Measurements from ENCODE around the gene RAP1GDS1. TPM values are rescaled to one million over a fixed set of nuclear protein-coding genes. Genes with fewer than 3 reads are reported as not detected.

The RAP1GDS1 gene
- total RNA-seq, 2 donors from 2014 or later, result 34.0 to 37.9 TPM

DNA sequence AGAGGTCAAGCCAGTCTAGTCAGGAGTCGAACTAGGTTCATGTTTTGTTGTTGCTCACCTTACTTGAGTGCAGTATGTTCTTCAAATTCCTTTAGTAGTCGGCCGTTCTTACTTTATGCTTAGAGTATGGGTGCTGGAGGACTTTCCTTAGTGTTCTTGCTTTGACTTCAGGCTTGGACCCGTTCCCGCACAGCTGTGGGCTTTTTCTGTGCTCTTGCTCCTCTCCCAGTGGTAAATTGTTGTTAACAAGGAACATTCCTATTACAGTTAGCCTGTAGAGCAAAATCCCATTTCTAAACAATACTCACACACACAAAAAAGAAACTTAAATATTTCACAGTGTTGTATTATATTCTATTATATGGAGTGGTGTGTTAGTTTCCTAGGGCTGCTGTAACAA, 113.5 kb downstream of the RAP1GDS1 start:
- H3K4me1 Mint-ChIP-seq, result no peaks in the 10 kb centered on the region
- H3K4me3 ChIP-seq (ENCODE audit: low read length), result no peak overlapping the region
- no peaks in the 10 kb centered on the region for H3K27me3 Mint-ChIP-seq (ENCODE audit: insufficient read depth)
- no peak overlapping the region for H3K9ac ChIP-seq (ENCODE audit: extremely low read depth, low read length, poor library complexity, severe bottlenecking)
- peaks cover 8% of the 10 kb centered on the region for H3K36me3 Mint-ChIP-seq (ENCODE audit: low read depth)
- H3K9me3 ChIP-seq (ENCODE audit: control insufficient read depth, low read length), result peaks cover under 1% of the 10 kb centered on the region
- TF ChIP-seq, protein P1, sequence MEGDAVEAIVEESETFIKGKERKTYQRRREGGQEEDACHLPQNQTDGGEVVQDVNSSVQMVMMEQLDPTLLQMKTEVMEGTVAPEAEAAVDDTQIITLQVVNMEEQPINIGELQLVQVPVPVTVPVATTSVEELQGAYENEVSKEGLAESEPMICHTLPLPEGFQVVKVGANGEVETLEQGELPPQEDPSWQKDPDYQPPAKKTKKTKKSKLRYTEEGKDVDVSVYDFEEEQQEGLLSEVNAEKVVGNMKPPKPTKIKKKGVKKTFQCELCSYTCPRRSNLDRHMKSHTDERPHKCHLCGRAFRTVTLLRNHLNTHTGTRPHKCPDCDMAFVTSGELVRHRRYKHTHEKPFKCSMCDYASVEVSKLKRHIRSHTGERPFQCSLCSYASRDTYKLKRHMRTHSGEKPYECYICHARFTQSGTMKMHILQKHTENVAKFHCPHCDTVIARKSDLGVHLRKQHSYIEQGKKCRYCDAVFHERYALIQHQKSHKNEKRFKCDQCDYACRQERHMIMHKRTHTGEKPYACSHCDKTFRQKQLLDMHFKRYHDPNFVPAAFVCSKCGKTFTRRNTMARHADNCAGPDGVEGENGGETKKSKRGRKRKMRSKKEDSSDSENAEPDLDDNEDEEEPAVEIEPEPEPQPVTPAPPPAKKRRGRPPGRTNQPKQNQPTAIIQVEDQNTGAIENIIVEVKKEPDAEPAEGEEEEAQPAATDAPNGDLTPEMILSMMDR (conservative IDR thresholded peaks at IDR 0.05), result no peak
- H3K27ac ChIP-seq (ENCODE audit: low read depth, low read length), result no peak overlapping the region
- peaks cover under 1% of the 10 kb centered on the region for H3K9me3 Mint-ChIP-seq
- no peak overlapping the region for H3K4me3 Mint-ChIP-seq
- peak overlapping the region; percentile 21 for H3K27ac Mint-ChIP-seq
- H3K27me3 ChIP-seq (ENCODE audit: control insufficient read depth, insufficient read depth, low read length, poor library complexity, severe bottlenecking), result no peaks in the 10 kb centered on the region
- H3K36me3 ChIP-seq (ENCODE audit: control insufficient read depth, insufficient read depth, low read length), result peaks cover 7% of the 10 kb centered on the region
- H3K4me1 ChIP-seq (ENCODE audit: control insufficient read depth, insufficient read depth, low read length), result no peaks in the 10 kb centered on the region
- no peak for DNase-seq
- WGBS, 2 experiments (ENCODE audit: insufficient coverage in 1 of 2, insufficient read length in 1 of 2), result 95 to 100% methylated on average over 3 to 5 of the region's 5 CpGs

DNA sequence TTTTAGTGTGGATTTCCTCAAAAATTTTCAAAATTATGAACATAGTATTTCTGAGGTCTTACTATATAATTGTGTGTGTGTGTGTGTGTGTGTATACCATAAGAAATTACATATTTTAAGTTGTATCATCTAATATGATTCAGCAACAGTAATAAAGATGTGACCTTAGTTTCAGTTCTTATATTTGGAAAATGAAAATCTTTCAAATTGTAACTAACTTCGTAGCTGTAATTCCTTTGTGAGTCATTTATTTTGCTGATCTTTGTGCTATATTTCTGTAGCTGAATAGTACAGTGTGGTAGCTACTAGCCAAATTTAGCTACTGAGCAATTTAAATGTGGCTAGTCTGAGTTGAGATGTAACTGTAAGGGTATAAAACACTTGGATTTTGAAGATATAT, 116.4 kb downstream of the RAP1GDS1 start:
- Histone ChIP-seq H3K9ac (ENCODE audit: extremely low read depth, low read length, poor library complexity, severe bottlenecking) (no peak overlapping the region), H3K27me3 (ENCODE audit: control insufficient read depth, insufficient read depth, low read length, poor library complexity, severe bottlenecking) (no peaks in the 10 kb centered on the region), H3K4me3 (ENCODE audit: low read length) (no peak overlapping the region), H3K9me3 (ENCODE audit: control insufficient read depth, low read length) (no peaks in the 10 kb centered on the region), H3K36me3 (ENCODE audit: control insufficient read depth, insufficient read depth, low read length) (no peaks in the 10 kb centered on the region), H3K27ac (ENCODE audit: low read depth, low read length) (no peak overlapping the region), H3K4me1 (ENCODE audit: control insufficient read depth, insufficient read depth, low read length) (no peaks in the 10 kb centered on the region)
- TF ChIP-seq, protein P1 (conservative IDR thresholded peaks at IDR 0.05), result no peak
- no peak overlapping the region for H3K4me3 Mint-ChIP-seq
- no peaks in the 10 kb centered on the region for H3K27me3 Mint-ChIP-seq (ENCODE audit: insufficient read depth)
- no peaks in the 10 kb centered on the region for H3K9me3 Mint-ChIP-seq
- H3K4me1 Mint-ChIP-seq, result no peaks in the 10 kb centered on the region
- WGBS, 2 experiments (ENCODE audit: insufficient coverage in 1 of 2, insufficient read length in 1 of 2), result 86 to 87% methylated on average over 1 of the region's 1 CpG
- no peaks in the 10 kb centered on the region for H3K36me3 Mint-ChIP-seq (ENCODE audit: low read depth)
- H3K27ac Mint-ChIP-seq, result no peak overlapping the region
- DNase-seq, result no peak

DNA sequence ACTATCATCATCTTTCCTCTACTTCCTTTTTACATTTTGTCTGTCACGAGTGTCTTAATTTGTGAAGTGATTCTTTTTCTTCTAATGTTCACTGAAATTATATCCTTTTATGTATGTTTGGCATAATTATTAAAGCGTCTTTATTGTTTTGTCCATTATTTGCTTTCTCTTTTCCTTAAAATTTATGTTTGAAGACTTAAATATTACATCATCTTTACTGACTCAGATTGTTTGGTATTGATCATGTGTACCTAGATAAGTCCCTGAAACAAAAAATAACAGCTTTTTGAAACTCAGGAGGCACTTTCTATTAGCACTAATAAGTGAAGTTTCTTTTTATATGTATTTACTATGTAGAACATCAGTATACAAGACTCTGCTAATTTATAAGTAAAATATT, 120.1 kb downstream of the RAP1GDS1 start:
- H3K27ac ChIP-seq (ENCODE audit: low read depth, low read length), result no peak overlapping the region
- H3K27ac Mint-ChIP-seq, result no peak overlapping the region
- H3K9me3 ChIP-seq (ENCODE audit: control insufficient read depth, low read length), result no peaks in the 10 kb centered on the region
- no peaks in the 10 kb centered on the region for H3K36me3 Mint-ChIP-seq (ENCODE audit: low read depth)
- no peaks in the 10 kb centered on the region for H3K27me3 Mint-ChIP-seq (ENCODE audit: insufficient read depth)
- H3K4me1 ChIP-seq (ENCODE audit: control insufficient read depth, insufficient read depth, low read length), result no peaks in the 10 kb centered on the region
- no peak for DNase-seq
- no peaks in the 10 kb centered on the region for H3K36me3 ChIP-seq (ENCODE audit: control insufficient read depth, insufficient read depth, low read length)
- no peaks in the 10 kb centered on the region for H3K9me3 Mint-ChIP-seq
- H3K27me3 ChIP-seq (ENCODE audit: control insufficient read depth, insufficient read depth, low read length, poor library complexity, severe bottlenecking), result no peaks in the 10 kb centered on the region
- TF ChIP-seq, protein P1 (conservative IDR thresholded peaks at IDR 0.05), result no peak
- H3K9ac ChIP-seq (ENCODE audit: extremely low read depth, low read length, poor library complexity, severe bottlenecking), result no peak overlapping the region
- no peaks in the 10 kb centered on the region for H3K4me1 Mint-ChIP-seq
- no peak overlapping the region for H3K4me3 Mint-ChIP-seq
- H3K4me3 ChIP-seq (ENCODE audit: low read length), result no peak overlapping the region
- WGBS, 2 experiments (ENCODE audit: insufficient coverage in 1 of 2, insufficient read length in 1 of 2), result 100% methylated on average over 1 of the region's 2 CpGs; no CpG with 5 or more reads in 1 of the 2 experiments
